Measurements from ENCODE around the gene SVIL.
"Not testable (repeated sequence)": the region's sequence is repeated elsewhere in the genome, so short reads cannot be mapped to it uniquely, and the experiment has no call there.

SVIL gene

GRCh38 chr10:29648983-29649268 is 14.2 kb upstream of the SVIL start:
- DNase-seq (ENCODE audit: low read depth), result no peak

- no peak for DNase-seq (ENCODE audit: low read depth)
These were observed 13.6 kb upstream of the SVIL start for GRCh38 chr10:29648114-29648982.

- no peak for DNase-seq (ENCODE audit: low read depth)
These were observed 12.7 kb upstream of the SVIL start for GRCh38 chr10:29647478-29647877.

GRCh38 chr10:29646960-29647461 is 12.2 kb upstream of the SVIL start:
- no peak for DNase-seq (ENCODE audit: low read depth)

GRCh38 chr10:29646238-29646902 is 11.6 kb upstream of the SVIL start:
- DNase-seq (ENCODE audit: low read depth), result no peak

- no peak for DNase-seq (ENCODE audit: low read depth)
These were observed 9.2 kb upstream of the SVIL start for GRCh38 chr10:29643771-29644501.

GRCh38 chr10:29642990-29643389 is 8.2 kb upstream of the SVIL start:
- DNase-seq (ENCODE audit: low read depth), result no peak

- DNase-seq (ENCODE audit: low read depth), result no peak
These were observed 2.8 kb upstream of the SVIL start for GRCh38 chr10:29637537-29637936.

- no peak for DNase-seq (ENCODE audit: low read depth)
These were observed 1.4 kb upstream of the SVIL start for GRCh38 chr10:29636178-29636577.

GRCh38 chr10:29635711-29636144 is 957 bp upstream of the SVIL start:
- no peak for DNase-seq (ENCODE audit: low read depth)

- DNase-seq (ENCODE audit: low read depth), result no peak
These were observed 666 bp downstream of the SVIL start for GRCh38 chr10:29634105-29634504.

GRCh38 chr10:29631049-29631339 is 3.8 kb downstream of the SVIL start:
- no peak for DNase-seq (ENCODE audit: low read depth)

GRCh38 chr10:29630205-29631048 is 4.3 kb downstream of the SVIL start:
- DNase-seq (ENCODE audit: low read depth), result no peak

- no peak for DNase-seq (ENCODE audit: low read depth)
These were observed 5.8 kb downstream of the SVIL start for GRCh38 chr10:29628912-29629526.

- DNase-seq (ENCODE audit: low read depth), result no peak
These were observed 6.5 kb downstream of the SVIL start for GRCh38 chr10:29628311-29628710.

GRCh38 chr10:29627201-29628132 is 7.3 kb downstream of the SVIL start:
- DNase-seq (ENCODE audit: low read depth), result no peak

- DNase-seq (ENCODE audit: low read depth), result not testable (repeated sequence)
These were observed 10.4 kb downstream of the SVIL start for GRCh38 chr10:29624357-29624756.

- no peak for DNase-seq (ENCODE audit: low read depth)
These were observed 11.0 kb downstream of the SVIL start for GRCh38 chr10:29623797-29624196.

- no peak for DNase-seq (ENCODE audit: low read depth)
These were observed 12.3 kb downstream of the SVIL start for GRCh38 chr10:29622382-29622922.

GRCh38 chr10:29621161-29621560 is 13.6 kb downstream of the SVIL start:
- no peak for DNase-seq (ENCODE audit: low read depth)

Data from stimulated activated CD8-positive, alpha-beta memory T cell treated with anti-CD3 and anti-CD28 coated beads, Interleukin-12 subunit alpha, Interleukin-12 subunit beta, amount 100 ng/mL, for 4 hours (primary cell).